ENCODE measurements around the gene URB2. TPM values are rescaled to one million over a fixed set of nuclear protein-coding genes. Genes with fewer than 3 reads are reported as not detected.
"Not testable (repeated sequence)": the region's sequence is repeated elsewhere in the genome, so short reads cannot be mapped to it uniquely, and the experiment has no call there.

Gene URB2
- total RNA-seq, 1 donor: 8.2 TPM

GRCh38 chr1:229685149-229685548, 59.1 kb downstream of the URB2 start:
- Histone ChIP-seq H3K4me3 (ENCODE audit: low read length) (no peak overlapping the region), H3K27me3 (ENCODE audit: insufficient read depth, low read length) (no peaks in the 10 kb centered on the region)

GRCh38 chr1:229689273-229689672, 63.2 kb downstream of the URB2 start:
- Histone ChIP-seq H3K27me3 (ENCODE audit: insufficient read depth, low read length) (no peaks in the 10 kb centered on the region), H3K9me3 (ENCODE audit: low read depth, low read length) (no peaks in the 10 kb centered on the region), H3K4me3 (ENCODE audit: low read length) (no peak overlapping the region), H3K4me1 (ENCODE audit: insufficient read depth, low read length) (peaks cover 5% of the 10 kb centered on the region)

More at GRCh38 chr1:229685149-229685548, 59.1 kb downstream of the URB2 start:
- H3K9me3 ChIP-seq (ENCODE audit: low read depth, low read length): no peaks in the 10 kb centered on the region
- no peaks in the 10 kb centered on the region for H3K4me1 ChIP-seq (ENCODE audit: insufficient read depth, low read length)

- Histone ChIP-seq H3K4me1 (ENCODE audit: insufficient read depth, low read length) (peaks cover 7% of the 10 kb centered on the region), H3K27me3 (ENCODE audit: insufficient read depth, low read length) (no peaks in the 10 kb centered on the region), H3K4me3 (ENCODE audit: low read length) (no peak overlapping the region), H3K9me3 (ENCODE audit: low read depth, low read length) (no peaks in the 10 kb centered on the region)
Observed at GRCh38 chr1:229689904-229690303, 63.9 kb downstream of the URB2 start.

GRCh38 chr1:229690662-229691061, 64.6 kb downstream of the URB2 start:
- H3K4me3 ChIP-seq (ENCODE audit: low read length): no peak overlapping the region
- H3K4me1 ChIP-seq (ENCODE audit: insufficient read depth, low read length): peaks cover 7% of the 10 kb centered on the region
- H3K27me3 ChIP-seq (ENCODE audit: insufficient read depth, low read length): no peaks in the 10 kb centered on the region
- H3K9me3 ChIP-seq (ENCODE audit: low read depth, low read length): no peaks in the 10 kb centered on the region

- Histone ChIP-seq H3K9me3 (ENCODE audit: low read depth, low read length) (no peaks in the 10 kb centered on the region), H3K27me3 (ENCODE audit: insufficient read depth, low read length) (no peaks in the 10 kb centered on the region), H3K4me3 (ENCODE audit: low read length) (no peak overlapping the region), H3K4me1 (ENCODE audit: insufficient read depth, low read length) (peaks cover 7% of the 10 kb centered on the region)
Observed at GRCh38 chr1:229691362-229691761, 65.3 kb downstream of the URB2 start.

GRCh38 chr1:229693129-229693900, 67.3 kb downstream of the URB2 start:
- H3K9me3 ChIP-seq (ENCODE audit: low read depth, low read length): no peaks in the 10 kb centered on the region
- H3K27me3 ChIP-seq (ENCODE audit: insufficient read depth, low read length): no peaks in the 10 kb centered on the region
- no peak overlapping the region for H3K4me3 ChIP-seq (ENCODE audit: low read length)
- H3K4me1 ChIP-seq (ENCODE audit: insufficient read depth, low read length): peaks cover 7% of the 10 kb centered on the region

- H3K27me3 ChIP-seq (ENCODE audit: insufficient read depth, low read length): no peaks in the 10 kb centered on the region
- H3K9me3 ChIP-seq (ENCODE audit: low read depth, low read length): no peaks in the 10 kb centered on the region
- H3K4me1 ChIP-seq (ENCODE audit: insufficient read depth, low read length): peaks cover 7% of the 10 kb centered on the region
- no peak overlapping the region for H3K4me3 ChIP-seq (ENCODE audit: low read length)
Observed at GRCh38 chr1:229694053-229694693, 68.1 kb downstream of the URB2 start.

GRCh38 chr1:229696385-229696784, 70.3 kb downstream of the URB2 start:
- Histone ChIP-seq H3K4me1 (ENCODE audit: insufficient read depth, low read length) (peaks cover 7% of the 10 kb centered on the region), H3K27me3 (ENCODE audit: insufficient read depth, low read length) (no peaks in the 10 kb centered on the region), H3K4me3 (ENCODE audit: low read length) (no peak overlapping the region), H3K9me3 (ENCODE audit: low read depth, low read length) (no peaks in the 10 kb centered on the region)

- H3K4me3 ChIP-seq (ENCODE audit: low read length): no peak overlapping the region
- no peaks in the 10 kb centered on the region for H3K9me3 ChIP-seq (ENCODE audit: low read depth, low read length)
- H3K4me1 ChIP-seq (ENCODE audit: insufficient read depth, low read length): no peaks in the 10 kb centered on the region
- H3K27me3 ChIP-seq (ENCODE audit: insufficient read depth, low read length): no peaks in the 10 kb centered on the region
Observed at GRCh38 chr1:229699613-229700267, 73.7 kb downstream of the URB2 start.

- H3K4me1 ChIP-seq (ENCODE audit: insufficient read depth, low read length): no peaks in the 10 kb centered on the region
- no peaks in the 10 kb centered on the region for H3K9me3 ChIP-seq (ENCODE audit: low read depth, low read length)
- no peak overlapping the region for H3K4me3 ChIP-seq (ENCODE audit: low read length)
- no peaks in the 10 kb centered on the region for H3K27me3 ChIP-seq (ENCODE audit: insufficient read depth, low read length)
Observed at GRCh38 chr1:229704157-229704556, 78.1 kb downstream of the URB2 start.

- H3K4me3 ChIP-seq (ENCODE audit: low read length); H3K9me3 ChIP-seq (ENCODE audit: low read depth, low read length); H3K27me3 ChIP-seq (ENCODE audit: insufficient read depth, low read length); H3K4me1 ChIP-seq (ENCODE audit: insufficient read depth, low read length): not testable (repeated sequence)
Observed at GRCh38 chr1:229705152-229705551, 79.1 kb downstream of the URB2 start.

GRCh38 chr1:229707127-229707526, 81.1 kb downstream of the URB2 start:
- not testable (repeated sequence) for H3K4me1 ChIP-seq (ENCODE audit: insufficient read depth, low read length); H3K9me3 ChIP-seq (ENCODE audit: low read depth, low read length); H3K4me3 ChIP-seq (ENCODE audit: low read length); H3K27me3 ChIP-seq (ENCODE audit: insufficient read depth, low read length)

- no peaks in the 10 kb centered on the region for H3K4me1 ChIP-seq (ENCODE audit: insufficient read depth, low read length)
Observed at GRCh38 chr1:229709500-229710013, 83.5 kb downstream of the URB2 start.

More at GRCh38 chr1:229709500-229710013, 83.5 kb downstream of the URB2 start:
- Histone ChIP-seq H3K27me3 (ENCODE audit: insufficient read depth, low read length) (no peaks in the 10 kb centered on the region), H3K4me3 (ENCODE audit: low read length) (no peak overlapping the region), H3K9me3 (ENCODE audit: low read depth, low read length) (no peaks in the 10 kb centered on the region)
